ENCODE data around the gene MUC6. TPM values are rescaled to one million over a fixed set of nuclear protein-coding genes. Genes with fewer than 3 reads are reported as not detected.

The MUC6 gene
- total and polyA plus RNA-seq, 2 of the 8 experiments (the other 6 are each of a cell fraction or from before 2014, with no cell fraction given), result not detected

GRCh38 chr11:1024597-1025409 lies 11.7 kb downstream of the MUC6 start:
- Histone ChIP-seq H3K4ac (replicated peaks; ENCODE audit: insufficient read length, low read depth, low read length) (no peak overlapping the region), H3K36me3 (ENCODE audit: control insufficient read depth in 2 of 4, insufficient read depth in 4 of 4, low read length in 3 of 4) (no peaks in the 10 kb centered on the region; a peak in 1 of 8 replicates), H2BK12ac (ENCODE audit: low read depth, low read length) (no peak overlapping the region), H3K79me1 (ENCODE audit: low read depth, low read length) (no peaks in the 10 kb centered on the region), H3K4me3 (ENCODE audit: extremely low read depth in 1 of 4, insufficient read depth in 2 of 4, low read depth in 3 of 4, low read length in 4 of 4) (no peak overlapping the region), H3K4me1 (replicated peaks in 1 of 4; ENCODE audit: control insufficient read depth in 3 of 4, insufficient read depth in 4 of 4, low read length in 3 of 4) (no peaks in the 10 kb centered on the region), H3K18ac (ENCODE audit: extremely low read depth, low read length) (no peak overlapping the region), H2BK20ac (ENCODE audit: low read length) (no peak overlapping the region), H2BK120ac (replicated peaks; ENCODE audit: low read depth, low read length) (no peak overlapping the region), H3K9ac (replicated peaks in 1 of 4; ENCODE audit: extremely low read depth in 1 of 4, low read depth in 3 of 4, low read length in 3 of 4) (no peak overlapping the region), H3K56ac (replicated peaks; ENCODE audit: insufficient read length, low read depth, low read length) (no peak overlapping the region), H4K20me1 (replicated peaks in 1 of 2; ENCODE audit: control insufficient read depth in 1 of 2, insufficient read depth in 2 of 2, low read length in 2 of 2) (peaks cover 0 to 6% of the 10 kb centered on the region in 2 experiments), H3K27me3 (replicated peaks in 1 of 4; ENCODE audit: control insufficient read depth in 3 of 4, extremely low read depth in 1 of 4, insufficient read depth in 3 of 4, low read length in 3 of 4) (no peaks in the 10 kb centered on the region), H2BK15ac (ENCODE audit: low read length) (no peak overlapping the region), H3K4me2 (ENCODE audit: insufficient read depth in 1 of 2, low read depth in 2 of 2, low read length in 2 of 2) (no peak overlapping the region), H2BK5ac (ENCODE audit: low read depth, low read length) (no peak overlapping the region), H4K91ac (replicated peaks; ENCODE audit: insufficient read length, low read length) (no peak overlapping the region), H4K5ac (ENCODE audit: insufficient read length, low read depth, low read length) (no peak overlapping the region), H3K27ac (ENCODE audit: low read depth, low read length) (no peak overlapping the region), H4K8ac (ENCODE audit: extremely low read depth, insufficient read depth, low read length) (no peak overlapping the region), H3K79me2 (ENCODE audit: control insufficient read depth in 1 of 2, insufficient read depth in 2 of 2, low read length in 2 of 2) (no peaks in the 10 kb centered on the region), H3K14ac (ENCODE audit: insufficient read length) (no peak overlapping the region), H3K23me2 (ENCODE audit: low read depth, low read length) (peaks cover 5% of the 10 kb centered on the region), H2AFZ (ENCODE audit: low read length) (no peak overlapping the region), H3K9me3 (ENCODE audit: insufficient read depth in 2 of 2, low read depth in 1 of 2, low read length in 1 of 2) (no peaks in the 10 kb centered on the region), H2AK5ac (ENCODE audit: low read depth, low read length) (no peak overlapping the region), H3K23ac (ENCODE audit: insufficient read length) (no peak overlapping the region)
- DNase-seq (ENCODE audit: low read depth in 1 of 2, low spot score in 2 of 2) (no peak), FAIRE-seq (no peak)
- WGBS, 2 experiments (ENCODE audit: extremely low coverage in 1 of 2, insufficient coverage in 1 of 2, insufficient read length in 1 of 2, insufficient replicate concordance in 2 of 2, low coverage in 1 of 2, low lambda C conversion rate in 2 of 2, missing lambda C conversion rate in 1 of 2), result 95% methylated on average over 29 of the region's 48 CpGs; no CpG with 5 or more reads in 1 of the 2 experiments
- POLR2A ChIA-PET (ENCODE audit: partially characterized antibody), result interaction anchor here (0.7 to 1.5 kb wide), 3 partner anchors 22 to 165 kb away, joined by 3 to 4 read pairs (median 3); no protein-coding TSS in a partner anchor
- no peak for TF ChIP-seq JUND (IDR thresholded peaks at IDR 0.05; ENCODE audit: low read length)
- no peak for TF ChIP-seq USF2 (IDR thresholded peaks at IDR 0.05; ENCODE audit: low read length)
- no peak for TF ChIP-seq SP2 (IDR thresholded peaks at IDR 0.05; ENCODE audit: low read length)
- no peak for TF ChIP-seq EGR1 (IDR thresholded peaks at IDR 0.05; ENCODE audit: borderline replicate concordance, low read depth, low read length)
- CTCF ChIA-PET (ENCODE audit: partially characterized antibody), result interaction anchor here (0.9 kb wide), 1 partner anchor 71 kb away, joined by 3 read pairs; no protein-coding TSS in a partner anchor

All from H1 (cell line).